GM03348 (cell line): ENCODE data around the gene OBSL1.

Source experiments
- DNase-seq: peaks from one replicate; pipeline ENCODE4 v3.0.0; 2012; ENCODE audit warnings: low spot score

The OBSL1 gene

GRCh38 chr2:219571311-219572236 lies at the start of gene OBSL1:
TSS of gene OBSL1 (minus strand) at chr2:219571539. CDS start at chr2:219571232, 307 bp downstream.
- peak; percentile 91 for DNase-seq

GRCh38 chr2:219620546-219620945 lies 49.2 kb upstream of the OBSL1 start:
- DNase-seq, result no peak

- no peak for DNase-seq
Measured at GRCh38 chr2:219619235-219619634, 47.9 kb upstream of the OBSL1 start.

- DNase-seq, result no peak
Measured at GRCh38 chr2:219618733-219619122, 47.4 kb upstream of the OBSL1 start.

GRCh38 chr2:219616550-219616949 lies 45.2 kb upstream of the OBSL1 start:
- DNase-seq, result no peak

GRCh38 chr2:219615894-219616293 lies 44.6 kb upstream of the OBSL1 start:
- no peak for DNase-seq

GRCh38 chr2:219615036-219615435 lies 43.7 kb upstream of the OBSL1 start:
- DNase-seq, result no peak

GRCh38 chr2:219614076-219614860 lies 42.9 kb upstream of the OBSL1 start:
- DNase-seq, result no peak

- DNase-seq, result no peak
Measured at GRCh38 chr2:219613461-219614070, 42.2 kb upstream of the OBSL1 start.

- DNase-seq, result no peak
Measured at GRCh38 chr2:219612577-219613286, 41.4 kb upstream of the OBSL1 start.

GRCh38 chr2:219611866-219612576 lies 40.7 kb upstream of the OBSL1 start:
- DNase-seq, result no peak

- no peak for DNase-seq
Measured at GRCh38 chr2:219611306-219611705, 40.0 kb upstream of the OBSL1 start.

- DNase-seq, result no peak
Measured at GRCh38 chr2:219609149-219609750, 37.9 kb upstream of the OBSL1 start.

GRCh38 chr2:219608399-219608964 lies 37.1 kb upstream of the OBSL1 start:
- no peak for DNase-seq

GRCh38 chr2:219607931-219608330 lies 36.6 kb upstream of the OBSL1 start:
- no peak for DNase-seq

- no peak for DNase-seq
Measured at GRCh38 chr2:219605607-219605954, 34.2 kb upstream of the OBSL1 start.

- no peak for DNase-seq
Measured at GRCh38 chr2:219603771-219604170, 32.4 kb upstream of the OBSL1 start.

GRCh38 chr2:219598308-219599078 lies 27.2 kb upstream of the OBSL1 start:
- DNase-seq, result no peak

- peak; percentile 99 for DNase-seq
Measured at GRCh38 chr2:219597552-219598307, 26.4 kb upstream of the OBSL1 start, which contains the start of gene STK11IP. TSS of gene STK11IP (plus strand) at chr2:219597857. CDS start at chr2:219598120, 263 bp downstream.
